Nephron (organoid): Measurements from ENCODE around the gene TSC2.

Experiments used
- H3K27ac Mint-ChIP-seq, 3 experiments: 2 replicates each; pipeline ENCODE4 v1.8.0; 2020; ENCODE audit warnings: mixed read lengths in 3 of 3, mild to moderate bottlenecking in 2 of 3, moderate library complexity in 1 of 3
- H3K27me3 Mint-ChIP-seq: 2 replicates; pipeline ENCODE4 v1.8.0; 2021; ENCODE audit warnings: low read depth, mild to moderate bottlenecking, moderate library complexity, mixed read lengths
- H3K36me3 Mint-ChIP-seq: 2 replicates; pipeline ENCODE4 v1.8.0; 2020; ENCODE audit warnings: low read depth, mixed read lengths
- H3K4me1 Mint-ChIP-seq: 2 replicates; pipeline ENCODE4 v1.8.0; 2020; ENCODE audit warnings: mixed read lengths
- H3K4me3 Mint-ChIP-seq, 3 experiments: 2 replicates each; pipeline ENCODE4 v1.8.0; 2020; ENCODE audit warnings: mild to moderate bottlenecking in 3 of 3, mixed read lengths in 3 of 3, moderate library complexity in 2 of 3
- H3K9me3 Mint-ChIP-seq: 2 replicates; pipeline ENCODE4 v1.8.0; 2020; ENCODE audit warnings: mixed read lengths
- TF ChIP-seq, protein P1 (sequence below), 3 experiments: fragments of 200-600 bp; sonication (generic); IDR thresholded peaks; one replicate each; pipeline ENCODE4 v1.5.0; 2021; ENCODE audit warnings: antibody characterized with exemption in 3 of 3; ENCODE audit not compliant: unreplicated experiment in 3 of 3

Gene TSC2

GRCh38 chr16:2053897-2054296 lies 6.1 kb downstream of the TSC2 start:
- peaks cover 27% of the 10 kb centered on the region for H3K36me3 Mint-ChIP-seq
- peaks cover 4% of the 10 kb centered on the region for H3K27me3 Mint-ChIP-seq
- no peak overlapping the region for H3K27ac Mint-ChIP-seq
- H3K9me3 Mint-ChIP-seq = no peaks in the 10 kb centered on the region
- no peak overlapping the region for H3K4me3 Mint-ChIP-seq
- H3K4me1 Mint-ChIP-seq = no peaks in the 10 kb centered on the region
- TF ChIP-seq, protein P1, sequence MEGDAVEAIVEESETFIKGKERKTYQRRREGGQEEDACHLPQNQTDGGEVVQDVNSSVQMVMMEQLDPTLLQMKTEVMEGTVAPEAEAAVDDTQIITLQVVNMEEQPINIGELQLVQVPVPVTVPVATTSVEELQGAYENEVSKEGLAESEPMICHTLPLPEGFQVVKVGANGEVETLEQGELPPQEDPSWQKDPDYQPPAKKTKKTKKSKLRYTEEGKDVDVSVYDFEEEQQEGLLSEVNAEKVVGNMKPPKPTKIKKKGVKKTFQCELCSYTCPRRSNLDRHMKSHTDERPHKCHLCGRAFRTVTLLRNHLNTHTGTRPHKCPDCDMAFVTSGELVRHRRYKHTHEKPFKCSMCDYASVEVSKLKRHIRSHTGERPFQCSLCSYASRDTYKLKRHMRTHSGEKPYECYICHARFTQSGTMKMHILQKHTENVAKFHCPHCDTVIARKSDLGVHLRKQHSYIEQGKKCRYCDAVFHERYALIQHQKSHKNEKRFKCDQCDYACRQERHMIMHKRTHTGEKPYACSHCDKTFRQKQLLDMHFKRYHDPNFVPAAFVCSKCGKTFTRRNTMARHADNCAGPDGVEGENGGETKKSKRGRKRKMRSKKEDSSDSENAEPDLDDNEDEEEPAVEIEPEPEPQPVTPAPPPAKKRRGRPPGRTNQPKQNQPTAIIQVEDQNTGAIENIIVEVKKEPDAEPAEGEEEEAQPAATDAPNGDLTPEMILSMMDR (IDR thresholded peaks at IDR 0.05; ENCODE audit: unreplicated experiment in 3 of 3) = no peak

DNA sequence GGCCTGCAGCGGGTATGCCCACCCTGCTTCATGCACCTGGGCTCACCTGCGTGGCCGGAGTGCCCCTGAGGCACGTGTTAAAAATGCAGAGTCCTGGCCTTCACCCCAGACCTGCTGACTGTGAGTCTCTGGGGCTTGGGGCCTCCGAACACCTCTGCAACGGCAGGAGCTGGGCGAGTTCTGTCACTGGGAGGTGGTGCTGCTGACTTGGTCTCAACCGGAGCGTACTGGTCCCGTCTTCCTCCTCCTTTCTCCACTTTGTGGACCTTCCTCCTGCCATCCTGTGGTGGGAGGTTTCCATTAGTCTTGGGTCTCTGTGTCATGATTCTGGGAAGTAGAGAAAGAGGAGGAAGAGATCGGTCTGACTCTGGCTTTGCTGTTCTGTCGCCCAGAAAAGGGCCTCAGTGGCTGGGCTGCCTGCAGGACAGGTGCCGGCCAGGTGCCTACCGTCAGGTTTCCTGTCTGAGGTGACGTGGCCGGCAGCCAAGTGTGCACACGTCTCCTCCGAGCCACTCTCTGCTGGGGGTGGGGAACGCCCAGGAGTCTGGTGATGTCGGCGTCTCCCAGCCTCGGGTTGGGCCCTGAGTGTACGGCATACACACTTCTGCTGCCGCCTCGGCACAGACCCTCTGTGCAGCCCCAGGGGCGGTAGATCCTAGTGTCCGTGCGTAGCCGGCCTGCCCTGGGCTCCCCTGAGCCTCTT lies 6.9 kb downstream of the TSC2 start:
- Mint-ChIP-seq H3K27me3 (peaks cover 4% of the 10 kb centered on the region), H3K9me3 (no peaks in the 10 kb centered on the region), H3K4me1 (no peaks in the 10 kb centered on the region), H3K27ac (no peak overlapping the region), H3K4me3 (no peak overlapping the region), H3K36me3 (peaks cover 27% of the 10 kb centered on the region)
- TF ChIP-seq, protein P1 (IDR thresholded peaks at IDR 0.05; ENCODE audit: unreplicated experiment in 3 of 3) = no peak

DNA sequence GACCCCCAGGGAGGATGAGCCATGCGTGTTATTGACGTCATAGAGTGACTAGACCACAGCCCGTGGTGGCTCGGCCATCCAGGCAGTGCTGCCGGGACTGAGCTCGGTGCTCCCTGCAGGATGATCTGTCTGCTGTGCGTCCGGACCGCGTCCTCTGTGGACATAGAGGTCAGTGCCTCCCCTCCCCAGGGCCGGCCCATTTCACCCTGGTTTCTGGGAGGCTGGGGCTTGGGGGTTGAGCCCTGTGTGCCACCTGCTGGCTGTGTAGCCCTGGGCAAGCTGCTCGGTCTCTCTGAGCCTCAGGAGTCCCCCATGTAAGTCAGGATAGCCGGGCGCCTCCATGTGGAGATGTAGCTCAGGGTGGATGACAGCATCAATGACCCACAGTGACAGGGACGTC lies 8.3 kb downstream of the TSC2 start:
- H3K4me3 Mint-ChIP-seq = no peak overlapping the region
- H3K9me3 Mint-ChIP-seq = no peaks in the 10 kb centered on the region
- H3K36me3 Mint-ChIP-seq = peaks cover 23% of the 10 kb centered on the region
- peaks cover 4% of the 10 kb centered on the region for H3K27me3 Mint-ChIP-seq
- TF ChIP-seq, protein P1 (IDR thresholded peaks at IDR 0.05; ENCODE audit: unreplicated experiment in 3 of 3) = no peak
- H3K4me1 Mint-ChIP-seq = no peaks in the 10 kb centered on the region
- no peak overlapping the region for H3K27ac Mint-ChIP-seq

GRCh38 chr16:2056681-2057407 lies 9.1 kb downstream of the TSC2 start:
- peaks cover 18% of the 10 kb centered on the region for H3K36me3 Mint-ChIP-seq
- no peak overlapping the region for H3K4me3 Mint-ChIP-seq
- H3K27ac Mint-ChIP-seq = peak overlapping the region in 2 of 3 experiments; percentile 28 to 41
- H3K27me3 Mint-ChIP-seq = peaks cover 4% of the 10 kb centered on the region
- TF ChIP-seq, protein P1 (IDR thresholded peaks at IDR 0.05; ENCODE audit: unreplicated experiment in 3 of 3) = peak; percentile 31 to 50 (median 42)
- no peaks in the 10 kb centered on the region for H3K9me3 Mint-ChIP-seq
- H3K4me1 Mint-ChIP-seq = no peaks in the 10 kb centered on the region

DNA sequence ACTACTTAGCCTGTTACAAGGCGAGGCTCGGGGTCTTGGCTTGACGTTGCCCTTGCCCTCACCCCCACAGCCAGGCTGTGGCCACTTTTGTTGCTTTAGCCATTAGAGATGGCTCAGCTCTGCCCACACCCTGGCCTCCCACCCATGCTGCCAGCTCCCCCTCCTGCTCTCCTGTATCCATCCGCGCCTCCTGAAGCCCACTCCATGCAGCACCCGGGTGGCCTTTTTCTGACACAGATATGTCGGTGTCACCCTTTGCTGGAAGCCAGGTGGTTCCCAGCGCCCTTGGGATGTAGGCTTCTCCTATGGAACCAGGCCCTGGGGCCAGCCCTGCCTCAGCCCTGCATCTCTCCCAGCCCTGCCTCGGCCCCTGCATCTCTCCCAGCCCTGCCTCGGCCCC lies 9.7 kb downstream of the TSC2 start:
- Mint-ChIP-seq H3K27ac (peak overlapping the region in 2 of 3 experiments; percentile 28 to 41), H3K4me3 (no peak overlapping the region), H3K4me1 (no peaks in the 10 kb centered on the region), H3K36me3 (peaks cover 16% of the 10 kb centered on the region), H3K9me3 (no peaks in the 10 kb centered on the region), H3K27me3 (peaks cover 4% of the 10 kb centered on the region)
- TF ChIP-seq, protein P1 (IDR thresholded peaks at IDR 0.05; ENCODE audit: unreplicated experiment in 3 of 3) = no peak
